HepG2 (cell line): Measurements from ENCODE around the gene CA14. TPM values are rescaled to one million over a fixed set of nuclear protein-coding genes. Genes with fewer than 3 reads are reported as not detected.

Experiments used
- CENPT ChIP-seq: sonication (generic); formaldehyde crosslinking; IDR thresholded peaks from 2 replicates; pipeline ENCODE4 v1.8.0; 2022; ENCODE audit warnings: low read depth, mild to moderate bottlenecking, moderate library complexity, missing genetic modification reagents
- CERS6 ChIP-seq: sonication (generic); formaldehyde crosslinking; IDR thresholded peaks from 2 replicates; pipeline ENCODE4 v1.5.0; 2020; ENCODE audit warnings: missing genetic modification reagents
- FOXP4 ChIP-seq: sonication (generic); formaldehyde crosslinking; IDR thresholded peaks from 2 replicates; pipeline ENCODE4 v1.4.0; 2020; ENCODE audit warnings: missing genetic modification reagents
- HDAC1 ChIP-seq: sonication (generic); formaldehyde crosslinking; IDR thresholded peaks from 2 replicates; pipeline ENCODE4 v1.5.1; 2020; ENCODE audit warnings: mild to moderate bottlenecking, missing genetic modification reagents
- SIN3B ChIP-seq: fragments of 150-350 bp; IDR thresholded peaks from 2 replicates; pipeline ENCODE4 v1.6.1; 2014; ENCODE audit warnings: low read length
- ZNF20 ChIP-seq: sonication (generic); formaldehyde crosslinking; IDR thresholded peaks from 2 replicates; pipeline ENCODE4 v1.4.0; 2020; ENCODE audit warnings: mild to moderate bottlenecking, moderate library complexity, missing genetic modification reagents
- ZNF598 ChIP-seq: sonication (generic); formaldehyde crosslinking; IDR thresholded peaks from 2 replicates; pipeline ENCODE4 v1.5.1; 2020; ENCODE audit warnings: mild to moderate bottlenecking, missing genetic modification reagents, borderline replicate concordance
- ZNF746 ChIP-seq: sonication (generic); formaldehyde crosslinking; IDR thresholded peaks from 2 replicates; pipeline ENCODE4 v1.8.0; 2022; ENCODE audit warnings: mild to moderate bottlenecking, missing genetic modification reagents
- ZNF816 ChIP-seq: sonication (generic); formaldehyde crosslinking; IDR thresholded peaks from 2 replicates; pipeline ENCODE4 v1.8.0; 2022; ENCODE audit warnings: missing genetic modification reagents, mild to moderate bottlenecking, borderline replicate concordance
- polyA plus RNA-seq, 8 experiments: library from polyadenylated mRNA; depleted of rRNA in 3 of 8; stranded (reverse) in 7 of 8; unstranded in 1 of 8; fragments of >200 nt; fragmentation: Illumina TruSeq in 4 of 8; extraction: Trizol in 4 of 8; gene quantifications; 2 replicates each; pipeline versions ENCODE4 v1.2.1 to v1.2.3, GENCODE V29; 2011 to 2016; ENCODE audit warnings: low read depth in 4 of 8, missing spikeins in 1 of 8, mixed read lengths in 1 of 8; ENCODE audit not compliant: insufficient read depth in 1 of 8
- total RNA-seq, 5 experiments: library from RNA; depleted of rRNA; stranded (reverse); fragments of >200 nt; fragmentation: Illumina TruSeq; extraction: Trizol; gene quantifications; 2 replicates each; pipeline ENCODE4 v1.2.3, GENCODE V29; 2016; ENCODE audit warnings: low read depth in 1 of 5
- TF ChIP-seq, protein P1 (sequence below): sonication (generic); formaldehyde crosslinking; IDR thresholded peaks from 2 replicates; pipeline ENCODE4 v1.5.0; 2020; ENCODE audit warnings: missing genetic modification reagents
- TF ChIP-seq, protein P2 (sequence below), 2 experiments: sonication (generic) in 1 of 2; formaldehyde crosslinking in 1 of 2; IDR thresholded peaks; 2 replicates each; pipeline versions ENCODE4 v1.4.0 to v1.6.1; 2018 to 2020; ENCODE audit warnings: missing genetic modification reagents in 2 of 2, borderline replicate concordance in 1 of 2, low read depth in 1 of 2, mild to moderate bottlenecking in 1 of 2, missing biosample characterization in 1 of 2

Gene CA14
- total and polyA plus RNA-seq, 2 of the 13 experiments (the other 11 are each of a cell fraction or from before 2014, with no cell fraction given) = 2.4 to 8.5 TPM

- TF ChIP-seq CENPT (CRISPR knock-in tag) (no peak), FOXP4 (CRISPR knock-in tag) (no peak; the same call in 1 of the 2 replicates), ZNF598 (peak; percentile 33; the same call in 1 of the 2 replicates), ZNF746 (CRISPR knock-in tag) (peak; percentile 16; the same call in 1 of the 2 replicates), HDAC1 (CRISPR knock-in tag) (peak; percentile 57), SIN3B (0 out of 2 replicates have a peak, but pooled peaks have one; percentile 47), CERS6 (no peak), ZNF20 (CRISPR knock-in tag) (no peak), ZNF816 (CRISPR knock-in tag) (0 out of 2 replicates have a peak, but pooled peaks have one; percentile 31)
- TF ChIP-seq, protein P1, sequence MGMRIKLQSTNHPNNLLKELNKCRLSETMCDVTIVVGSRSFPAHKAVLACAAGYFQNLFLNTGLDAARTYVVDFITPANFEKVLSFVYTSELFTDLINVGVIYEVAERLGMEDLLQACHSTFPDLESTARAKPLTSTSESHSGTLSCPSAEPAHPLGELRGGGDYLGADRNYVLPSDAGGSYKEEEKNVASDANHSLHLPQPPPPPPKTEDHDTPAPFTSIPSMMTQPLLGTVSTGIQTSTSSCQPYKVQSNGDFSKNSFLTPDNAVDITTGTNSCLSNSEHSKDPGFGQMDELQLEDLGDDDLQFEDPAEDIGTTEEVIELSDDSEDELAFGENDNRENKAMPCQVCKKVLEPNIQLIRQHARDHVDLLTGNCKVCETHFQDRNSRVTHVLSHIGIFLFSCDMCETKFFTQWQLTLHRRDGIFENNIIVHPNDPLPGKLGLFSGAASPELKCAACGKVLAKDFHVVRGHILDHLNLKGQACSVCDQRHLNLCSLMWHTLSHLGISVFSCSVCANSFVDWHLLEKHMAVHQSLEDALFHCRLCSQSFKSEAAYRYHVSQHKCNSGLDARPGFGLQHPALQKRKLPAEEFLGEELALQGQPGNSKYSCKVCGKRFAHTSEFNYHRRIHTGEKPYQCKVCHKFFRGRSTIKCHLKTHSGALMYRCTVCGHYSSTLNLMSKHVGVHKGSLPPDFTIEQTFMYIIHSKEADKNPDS (CRISPR knock-in tag) = no peak
- TF ChIP-seq, protein P2, sequence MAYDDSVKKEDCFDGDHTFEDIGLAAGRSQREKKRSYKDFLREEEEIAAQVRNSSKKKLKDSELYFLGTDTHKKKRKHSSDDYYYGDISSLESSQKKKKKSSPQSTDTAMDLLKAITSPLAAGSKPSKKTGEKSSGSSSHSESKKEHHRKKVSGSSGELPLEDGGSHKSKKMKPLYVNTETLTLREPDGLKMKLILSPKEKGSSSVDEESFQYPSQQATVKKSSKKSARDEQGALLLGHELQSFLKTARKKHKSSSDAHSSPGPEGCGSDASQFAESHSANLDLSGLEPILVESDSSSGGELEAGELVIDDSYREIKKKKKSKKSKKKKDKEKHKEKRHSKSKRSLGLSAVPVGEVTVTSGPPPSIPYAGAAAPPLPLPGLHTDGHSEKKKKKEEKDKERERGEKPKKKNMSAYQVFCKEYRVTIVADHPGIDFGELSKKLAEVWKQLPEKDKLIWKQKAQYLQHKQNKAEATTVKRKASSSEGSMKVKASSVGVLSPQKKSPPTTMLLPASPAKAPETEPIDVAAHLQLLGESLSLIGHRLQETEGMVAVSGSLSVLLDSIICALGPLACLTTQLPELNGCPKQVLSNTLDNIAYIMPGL (CRISPR knock-in tag; IDR thresholded peaks at IDR 0.05; ENCODE audit: borderline replicate concordance in 1 of 2, low read depth in 1 of 2) = peak; percentile 64 to 70; a peak in 3 of 4 replicates
- TF ChIP-seq, all 625 proteins: peak for 142
Measured at GRCh38 chr1:150234566-150235293, 22.8 kb upstream of the CA14 start (continued).
